Spinal cord (tissue), 10 donors: ENCODE results near the gene BAD. TPM values are rescaled to one million over a fixed set of nuclear protein-coding genes. Genes with fewer than 3 reads are reported as not detected.
A peak's percentile ranks its signal among the peaks of the same experiment; 100 is the strongest.

Experiments used
- DNase-seq, 6 donors: peaks; one replicate each; pipeline versions ENCODE4 v3.0.0 to v3.0.0-alpha.2; 2013 to 2015; ENCODE audit warnings: low spot score in 6 of 6, low read depth in 4 of 6
- H3K27ac ChIP-seq: one replicate; pipeline ENCODE4 v1.5.1; 2013; ENCODE audit warnings: low read depth, low read length, control low read depth
- H3K27me3 ChIP-seq: one replicate; pipeline ENCODE4 v1.6.1; 2013; ENCODE audit warnings: low read length; ENCODE audit not compliant: control insufficient read depth, insufficient read depth
- H3K36me3 ChIP-seq: one replicate; pipeline ENCODE4 v1.6.1; 2013; ENCODE audit warnings: low read length; ENCODE audit not compliant: control insufficient read depth, insufficient read depth
- H3K4me1 ChIP-seq: one replicate; pipeline ENCODE4 v1.6.1; 2013; ENCODE audit warnings: low read length; ENCODE audit not compliant: control insufficient read depth, insufficient read depth
- H3K4me3 ChIP-seq: one replicate; pipeline ENCODE4 v1.5.1; 2013; ENCODE audit warnings: low read depth, low read length, control low read depth
- H3K9me3 ChIP-seq: one replicate; pipeline ENCODE4 v1.6.1; 2013; ENCODE audit warnings: low read length; ENCODE audit not compliant: control insufficient read depth, insufficient read depth
- WGBS: methylation state at CpG from one replicate; pipeline ENCODE4 v1.1.5; 2013; ENCODE audit warnings: missing lambda C conversion rate; ENCODE audit not compliant: insufficient coverage; 5-methylcytosine and 5-hydroxymethylcytosine counted together
- polyA plus RNA-seq, 2 donors: library from polyadenylated mRNA; unstranded; fragments of 120-200 nt; gene quantifications; one replicate each; pipeline ENCODE4 v1.2.1, GENCODE V29; 2013; ENCODE audit not compliant: insufficient read length in 2 of 2
- total RNA-seq, 2 donors: library from RNA; depleted of rRNA in 1 of 2; stranded (reverse); fragments of 120-200 nt in 1 of 2; fragments of >200 nt in 1 of 2; gene quantifications; one replicate each; pipeline versions ENCODE4 v1.2.3 to v1.2.4, GENCODE V29; 2013 to 2014
- donor health status: healthy.

BAD gene
- total and polyA plus RNA-seq, 4 donors = 41.5 to 123 (median 101) TPM

GRCh38 chr11:64323373-64323772 lies 38.9 kb upstream of the BAD start:
- Histone ChIP-seq H3K4me3 (no peak overlapping the region), H3K27ac (no peak overlapping the region), H3K4me1 (peaks cover 10% of the 10 kb centered on the region), H3K36me3 (peaks cover 40% of the 10 kb centered on the region), H3K9me3 (no peaks in the 10 kb centered on the region), H3K27me3 (no peaks in the 10 kb centered on the region)
- DNase-seq = no peak
- WGBS = 70% methylated on average over 3 of the region's 5 CpGs

- no peak overlapping the region for H3K4me3 ChIP-seq
- H3K9me3 ChIP-seq = no peaks in the 10 kb centered on the region
- H3K27ac ChIP-seq = no peak overlapping the region
- peaks cover 40% of the 10 kb centered on the region for H3K36me3 ChIP-seq
- H3K4me1 ChIP-seq = peaks cover 10% of the 10 kb centered on the region
- 77% methylated on average over 6 of the region's 7 CpGs for WGBS
- H3K27me3 ChIP-seq = no peaks in the 10 kb centered on the region
- no peak for DNase-seq
Observed at GRCh38 chr11:64322925-64323260, 38.4 kb upstream of the BAD start.

GRCh38 chr11:64321533-64321932 lies 37.1 kb upstream of the BAD start:
- H3K36me3 ChIP-seq = peaks cover 44% of the 10 kb centered on the region
- no peak overlapping the region for H3K4me3 ChIP-seq
- H3K27me3 ChIP-seq = no peaks in the 10 kb centered on the region
- H3K9me3 ChIP-seq = no peaks in the 10 kb centered on the region
- no peak overlapping the region for H3K27ac ChIP-seq
- 63% methylated on average over 5 of the region's 5 CpGs for WGBS
- DNase-seq = no peak
- H3K4me1 ChIP-seq = peaks cover 17% of the 10 kb centered on the region

- Histone ChIP-seq H3K36me3 (peaks cover 48% of the 10 kb centered on the region), H3K27me3 (no peaks in the 10 kb centered on the region), H3K9me3 (no peaks in the 10 kb centered on the region), H3K4me3 (no peak overlapping the region), H3K4me1 (peaks cover 22% of the 10 kb centered on the region), H3K27ac (no peak overlapping the region)
- DNase-seq = no peak
- 88% methylated on average over 4 of the region's 5 CpGs for WGBS
Observed at GRCh38 chr11:64321026-64321425, 36.6 kb upstream of the BAD start.

- Histone ChIP-seq H3K9me3 (no peaks in the 10 kb centered on the region), H3K4me3 (no peak overlapping the region), H3K27ac (no peak overlapping the region), H3K4me1 (peaks cover 24% of the 10 kb centered on the region), H3K36me3 (peaks cover 53% of the 10 kb centered on the region), H3K27me3 (no peaks in the 10 kb centered on the region)
- no peak for DNase-seq
- 87% methylated on average over 5 of the region's 7 CpGs for WGBS
Observed at GRCh38 chr11:64320556-64320955, 36.1 kb upstream of the BAD start.

GRCh38 chr11:64318766-64319761 lies 34.6 kb upstream of the BAD start:
- peak overlapping the region; percentile 98 for H3K4me3 ChIP-seq
- WGBS = 15% methylated on average over 9 of the region's 19 CpGs

GRCh38 chr11:64317961-64318765 lies 33.7 kb upstream of the BAD start, which contains the start of gene PRDX5:
PRDX5 (plus strand) TSS chr11:64318121; CDS start chr11:64318216, 95 bp downstream.
- WGBS = 0% methylated on average over 51 of the region's 61 CpGs
- peaks cover 24% of the 10 kb centered on the region for H3K4me1 ChIP-seq
- peak within 1 kb of the TSS; percentile 100 for H3K27ac ChIP-seq
- peak; percentile 90 to 99 (median 94) for DNase-seq
- no peaks in the 10 kb centered on the region for H3K9me3 ChIP-seq
- H3K36me3 ChIP-seq = peaks cover 64% of the 10 kb centered on the region
- no peaks in the 10 kb centered on the region for H3K27me3 ChIP-seq
- peak within 1 kb of the TSS; percentile 98 for H3K4me3 ChIP-seq

More at GRCh38 chr11:64318766-64319761, 34.6 kb upstream of the BAD start:
- Histone ChIP-seq H3K27ac (no peak overlapping the region), H3K27me3 (no peaks in the 10 kb centered on the region), H3K9me3 (no peaks in the 10 kb centered on the region), H3K4me1 (peaks cover 24% of the 10 kb centered on the region), H3K36me3 (peaks cover 65% of the 10 kb centered on the region)
- DNase-seq = no peak

- peak; percentile 93 to 100 (median 95) for DNase-seq
- H3K4me1 ChIP-seq = peaks cover 24% of the 10 kb centered on the region
- H3K4me3 ChIP-seq = peak within 1 kb of the TSS; percentile 98
- peaks cover 64% of the 10 kb centered on the region for H3K36me3 ChIP-seq
- H3K27ac ChIP-seq = peak within 1 kb of the TSS; percentile 100
- no peaks in the 10 kb centered on the region for H3K27me3 ChIP-seq
- no peaks in the 10 kb centered on the region for H3K9me3 ChIP-seq
- WGBS = under 1% methylated on average over 43 of the region's 43 CpGs
Observed at GRCh38 chr11:64317325-64317960, 33.0 kb upstream of the BAD start, which contains the start of gene TRMT112. TRMT112 (minus strand) TSS chr11:64317559; CDS start chr11:64317526, 33 bp downstream.

- Histone ChIP-seq H3K9me3 (no peaks in the 10 kb centered on the region), H3K4me1 (peaks cover 24% of the 10 kb centered on the region)
- 0% methylated on average over 27 of the region's 32 CpGs for WGBS
Observed at GRCh38 chr11:64316672-64317324, 32.3 kb upstream of the BAD start.

More at GRCh38 chr11:64316672-64317324, 32.3 kb upstream of the BAD start:
- H3K27me3 ChIP-seq = no peaks in the 10 kb centered on the region
- peak overlapping the region; percentile 100 for H3K27ac ChIP-seq
- peaks cover 61% of the 10 kb centered on the region for H3K36me3 ChIP-seq
- peak overlapping the region; percentile 98 for H3K4me3 ChIP-seq
- no peak for DNase-seq
